ENCODE data around the gene IDUA.

DNA sequence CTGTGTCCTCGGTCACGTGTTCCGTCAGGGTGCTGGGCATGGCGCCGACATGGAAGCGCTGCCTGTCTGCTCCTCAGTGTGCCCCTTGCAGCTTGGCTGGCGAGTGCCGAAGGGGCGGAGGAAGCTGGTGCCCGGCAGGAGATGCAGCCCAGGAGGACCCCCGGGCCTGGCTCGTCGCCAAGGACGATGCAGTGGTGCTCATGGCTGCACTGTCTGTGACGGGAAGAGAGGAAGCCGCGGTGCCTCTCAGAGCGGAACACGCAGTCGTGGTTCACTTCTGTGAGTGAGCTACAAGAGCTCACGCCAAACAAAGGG lies 62.7 kb downstream of the IDUA start:
- TF ChIP-seq, protein P1, sequence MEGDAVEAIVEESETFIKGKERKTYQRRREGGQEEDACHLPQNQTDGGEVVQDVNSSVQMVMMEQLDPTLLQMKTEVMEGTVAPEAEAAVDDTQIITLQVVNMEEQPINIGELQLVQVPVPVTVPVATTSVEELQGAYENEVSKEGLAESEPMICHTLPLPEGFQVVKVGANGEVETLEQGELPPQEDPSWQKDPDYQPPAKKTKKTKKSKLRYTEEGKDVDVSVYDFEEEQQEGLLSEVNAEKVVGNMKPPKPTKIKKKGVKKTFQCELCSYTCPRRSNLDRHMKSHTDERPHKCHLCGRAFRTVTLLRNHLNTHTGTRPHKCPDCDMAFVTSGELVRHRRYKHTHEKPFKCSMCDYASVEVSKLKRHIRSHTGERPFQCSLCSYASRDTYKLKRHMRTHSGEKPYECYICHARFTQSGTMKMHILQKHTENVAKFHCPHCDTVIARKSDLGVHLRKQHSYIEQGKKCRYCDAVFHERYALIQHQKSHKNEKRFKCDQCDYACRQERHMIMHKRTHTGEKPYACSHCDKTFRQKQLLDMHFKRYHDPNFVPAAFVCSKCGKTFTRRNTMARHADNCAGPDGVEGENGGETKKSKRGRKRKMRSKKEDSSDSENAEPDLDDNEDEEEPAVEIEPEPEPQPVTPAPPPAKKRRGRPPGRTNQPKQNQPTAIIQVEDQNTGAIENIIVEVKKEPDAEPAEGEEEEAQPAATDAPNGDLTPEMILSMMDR (IDR thresholded peaks at IDR 0.05; ENCODE audit: insufficient read depth, low read length, poor library complexity, severe bottlenecking) = no peak
- no peak for TF ChIP-seq EZH2phosphoT487 (conservative IDR thresholded peaks at IDR 0.05; ENCODE audit: low read length)

Data from SU-DHL-6 (cell line).